ENCODE results near the gene RSPH10B.
"Not testable (repeated sequence)": the region's sequence is repeated elsewhere in the genome, so short reads cannot be mapped to it uniquely, and the experiment has no call there.

The RSPH10B gene

GRCh38 chr7:5970347-5970911 lies at the start of gene RSPH10B:
Gene RSPH10B (minus strand): TSS chr7:5970689. CDS start chr7:5967116, 3,573 bp downstream.
- DNase-seq = not testable (repeated sequence)

- DNase-seq = no peak
Measured at GRCh38 chr7:6016653-6016966, 46.1 kb upstream of the RSPH10B start.

GRCh38 chr7:6015917-6016652 lies 45.6 kb upstream of the RSPH10B start:
- DNase-seq = no peak

GRCh38 chr7:6012355-6013104 lies 42.0 kb upstream of the RSPH10B start:
- no peak for DNase-seq

GRCh38 chr7:6011541-6011940 lies 41.1 kb upstream of the RSPH10B start:
- no peak for DNase-seq

- DNase-seq = not testable (repeated sequence)
Measured at GRCh38 chr7:6010370-6010769, 39.9 kb upstream of the RSPH10B start.

- DNase-seq = peak; percentile 91
Measured at GRCh38 chr7:6008668-6009611, 38.5 kb upstream of the RSPH10B start, which contains the start of the genes AIMP2 and PMS2. Gene AIMP2 (plus strand): TSS chr7:6009272. CDS start chr7:6009364, 92 bp downstream. Gene PMS2 (minus strand): TSS chr7:6009049. CDS start chr7:6009019, 30 bp downstream.

GRCh38 chr7:6007835-6008590 lies 37.5 kb upstream of the RSPH10B start:
- DNase-seq = not testable (repeated sequence)

GRCh38 chr7:6007386-6007785 lies 36.9 kb upstream of the RSPH10B start:
- no peak for DNase-seq

- DNase-seq = peak; percentile 14
Measured at GRCh38 chr7:5997210-5997808, 26.8 kb upstream of the RSPH10B start.

- not testable (repeated sequence) for DNase-seq
Measured at GRCh38 chr7:5987061-5987460, 16.6 kb upstream of the RSPH10B start.

- not testable (repeated sequence) for DNase-seq
Measured at GRCh38 chr7:5979680-5980314, 9.3 kb upstream of the RSPH10B start.

GRCh38 chr7:5973580-5973979 lies 3.1 kb upstream of the RSPH10B start:
- not testable (repeated sequence) for DNase-seq

- not testable (repeated sequence) for DNase-seq
Measured at GRCh38 chr7:5963810-5964209, 6.7 kb downstream of the RSPH10B start.

- not testable (repeated sequence) for DNase-seq
Measured at GRCh38 chr7:5963205-5963604, 7.3 kb downstream of the RSPH10B start.

- DNase-seq = not testable (repeated sequence)
Measured at GRCh38 chr7:5934945-5935450, 35.5 kb downstream of the RSPH10B start.

- not testable (repeated sequence) for DNase-seq
Measured at GRCh38 chr7:5931905-5932644, 38.4 kb downstream of the RSPH10B start.

GRCh38 chr7:5931250-5931649 lies 39.2 kb downstream of the RSPH10B start:
- DNase-seq = not testable (repeated sequence)

GRCh38 chr7:5930290-5930689 lies 40.2 kb downstream of the RSPH10B start:
- DNase-seq = not testable (repeated sequence)
